B cell (primary cell): ENCODE measurements around the gene CEP295NL.

Experiments used
- CTCF ChIP-seq: fragments of 200-600 bp; IDR thresholded peaks from one replicate; pipeline ENCODE4 v1.8.0; 2022; ENCODE audit warnings: antibody characterized with exemption, mild to moderate bottlenecking
- EZH2 ChIP-seq: IDR thresholded peaks from 2 replicates; pipeline ENCODE4 v1.6.1; 2012; ENCODE audit warnings: borderline replicate concordance, low read depth, mild to moderate bottlenecking, moderate library complexity, low read length; ENCODE audit not compliant: insufficient read depth, poor library complexity, severe bottlenecking

GRCh38 chr17:78857266-78857665 is 45.7 kb downstream of the CEP295NL start:
- no peak for TF ChIP-seq CTCF
- TF ChIP-seq EZH2, result no peak
